Measurements from ENCODE around the gene SIK1.

The SIK1 gene

DNA sequence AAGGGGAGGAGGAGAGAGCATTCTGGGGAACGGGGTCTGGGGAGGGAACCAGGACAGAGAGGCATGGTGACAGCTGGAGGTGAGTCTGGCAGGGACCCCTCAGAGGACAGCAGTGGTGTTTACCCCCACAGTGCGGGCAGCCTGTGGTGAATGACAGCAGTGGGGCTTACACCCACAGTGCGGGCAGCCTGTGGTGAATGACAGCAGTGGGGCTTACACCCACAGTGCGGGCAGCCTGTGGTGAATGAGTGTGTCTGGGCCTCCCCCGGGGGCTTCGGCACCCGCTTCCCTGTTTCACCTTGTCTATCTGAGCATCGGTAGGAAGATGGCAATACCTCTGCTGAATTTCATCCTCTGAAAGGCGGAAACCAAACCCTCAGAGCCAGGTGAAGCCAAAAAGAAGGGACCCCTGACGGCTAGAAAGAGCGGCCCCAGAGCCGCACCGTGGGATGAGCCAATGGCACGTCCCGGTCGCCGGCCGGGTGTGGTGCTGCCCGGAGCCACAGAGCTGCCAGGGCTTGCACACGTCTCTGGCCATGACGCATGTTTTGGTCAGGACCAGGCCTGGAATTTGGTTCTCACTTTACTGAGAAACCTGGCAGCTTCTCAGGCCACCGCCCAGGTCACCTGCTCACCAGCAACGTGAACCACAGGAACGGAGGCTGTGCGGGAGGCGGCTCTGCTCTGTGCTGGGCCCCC lies 54.1 kb downstream of the SIK1 start:
- no peak overlapping the region for H3K4me3 ChIP-seq (ENCODE audit: low read length)
- no peak for TF ChIP-seq ZNF274 (IDR thresholded peaks at IDR 0.05; ENCODE audit: low read depth, low read length)

DNA sequence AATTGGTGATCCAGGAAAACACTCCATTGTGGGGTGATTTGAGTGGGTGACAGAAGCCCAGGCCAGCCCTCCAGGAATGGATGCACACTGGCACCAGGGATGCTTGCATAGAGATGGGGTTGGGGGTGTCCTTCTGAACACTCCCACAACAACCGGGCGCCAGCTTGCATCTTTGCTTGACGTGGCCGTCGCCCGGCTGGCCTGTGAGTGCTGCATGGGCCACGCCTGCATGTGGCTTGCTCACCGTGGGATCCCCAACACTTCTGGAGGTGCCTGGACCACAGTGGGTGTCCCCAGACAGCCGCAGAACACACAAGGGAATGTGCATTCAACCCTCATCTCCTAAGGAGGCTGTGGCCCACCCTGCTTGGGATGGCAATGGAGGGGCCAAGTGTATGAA lies 55.1 kb downstream of the SIK1 start:
- H3K4me3 ChIP-seq (ENCODE audit: low read length) = no peak overlapping the region
- no peak for TF ChIP-seq ZNF274 (IDR thresholded peaks at IDR 0.05; ENCODE audit: low read depth, low read length)

DNA sequence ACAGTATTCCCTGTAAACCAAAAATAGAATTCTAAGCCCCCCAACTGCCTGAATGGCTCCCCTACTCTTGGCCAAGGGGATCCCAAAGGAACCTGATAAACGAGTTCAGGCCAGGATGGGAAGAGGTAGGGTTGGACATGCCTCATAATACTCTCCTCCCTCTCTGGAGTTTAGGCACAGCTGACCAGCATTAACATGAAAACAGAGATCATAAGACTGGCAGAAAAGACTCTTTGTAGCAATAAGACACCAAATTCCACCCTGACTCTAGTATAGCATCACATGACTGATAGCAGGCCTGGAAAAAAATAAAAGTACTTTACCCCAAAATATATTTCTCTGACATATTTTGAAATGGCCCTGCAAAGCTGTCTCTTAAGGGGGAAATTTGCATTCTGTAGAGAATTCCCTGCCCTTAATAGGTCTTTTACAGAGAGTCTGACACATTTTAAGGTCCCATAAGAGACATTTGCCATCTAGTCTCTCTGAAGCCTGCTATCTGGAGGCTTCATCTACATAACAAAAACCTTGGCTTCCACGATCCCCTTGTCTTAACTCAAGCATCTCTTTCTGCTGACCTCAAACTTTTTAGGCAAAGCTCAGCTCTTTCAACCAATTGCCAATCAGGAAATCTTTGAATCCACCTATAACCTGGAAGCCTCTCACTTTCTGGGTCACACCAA lies 55.9 kb downstream of the SIK1 start:
- TF ChIP-seq ZNF274 (IDR thresholded peaks at IDR 0.05; ENCODE audit: low read depth, low read length) = no peak
- no peak overlapping the region for H3K4me3 ChIP-seq (ENCODE audit: low read length)

DNA sequence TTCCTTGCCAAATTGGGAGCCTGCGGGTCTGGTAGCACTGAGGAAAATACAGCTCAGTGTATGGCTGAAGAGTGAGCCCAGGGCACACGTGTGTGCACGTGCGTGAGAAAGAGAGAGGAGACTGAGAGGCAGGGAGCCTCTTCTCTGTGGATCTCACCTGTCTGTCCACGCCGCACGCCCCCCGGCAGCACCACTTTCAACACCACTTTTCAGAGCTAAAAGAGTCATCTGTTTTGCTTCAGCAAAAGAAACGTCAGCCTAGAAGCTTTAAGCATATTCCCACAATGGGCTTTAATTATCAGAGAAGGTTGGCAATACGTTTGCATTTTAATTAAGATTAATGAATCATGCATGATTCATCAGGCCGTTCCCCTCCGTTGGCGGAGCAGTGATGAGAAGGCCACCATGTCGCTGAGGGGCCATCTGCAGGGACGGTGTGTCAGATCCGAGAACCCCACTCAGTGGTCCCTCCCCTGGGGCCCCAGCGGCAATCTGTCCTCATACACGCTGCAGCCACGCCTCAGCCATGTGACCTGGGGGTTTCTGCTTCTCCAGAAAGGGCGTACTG lies 56.8 kb downstream of the SIK1 start:
- no peak for TF ChIP-seq ZNF274 (IDR thresholded peaks at IDR 0.05; ENCODE audit: low read depth, low read length)
- H3K4me3 ChIP-seq (ENCODE audit: low read length) = no peak overlapping the region

DNA sequence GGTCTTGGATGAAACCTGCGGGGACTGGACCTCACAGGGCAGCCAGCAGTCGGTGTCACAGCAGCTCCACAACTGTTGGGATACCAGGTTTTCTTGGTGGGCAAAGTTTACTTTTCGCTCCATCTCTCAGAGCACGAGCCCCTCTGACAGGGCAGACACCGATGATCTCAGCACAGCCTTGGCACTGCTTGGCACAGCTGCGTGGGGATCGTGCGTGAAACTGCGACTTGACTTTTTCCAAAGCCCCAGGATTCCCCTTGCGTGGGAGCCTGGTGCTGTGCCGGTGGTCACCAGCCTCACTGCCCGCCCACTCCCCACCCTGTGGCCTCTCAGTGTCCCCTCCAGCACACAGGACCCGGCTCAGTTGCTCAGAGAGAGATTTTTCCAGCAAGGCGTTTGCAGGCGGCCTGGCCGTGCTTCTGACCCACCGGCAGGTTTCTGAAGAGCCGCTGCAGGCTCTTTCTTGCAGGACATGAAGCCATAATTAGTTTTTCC lies 57.3 kb downstream of the SIK1 start:
- no peak overlapping the region for H3K4me3 ChIP-seq (ENCODE audit: low read length)
- no peak for TF ChIP-seq ZNF274 (IDR thresholded peaks at IDR 0.05; ENCODE audit: low read depth, low read length)

DNA sequence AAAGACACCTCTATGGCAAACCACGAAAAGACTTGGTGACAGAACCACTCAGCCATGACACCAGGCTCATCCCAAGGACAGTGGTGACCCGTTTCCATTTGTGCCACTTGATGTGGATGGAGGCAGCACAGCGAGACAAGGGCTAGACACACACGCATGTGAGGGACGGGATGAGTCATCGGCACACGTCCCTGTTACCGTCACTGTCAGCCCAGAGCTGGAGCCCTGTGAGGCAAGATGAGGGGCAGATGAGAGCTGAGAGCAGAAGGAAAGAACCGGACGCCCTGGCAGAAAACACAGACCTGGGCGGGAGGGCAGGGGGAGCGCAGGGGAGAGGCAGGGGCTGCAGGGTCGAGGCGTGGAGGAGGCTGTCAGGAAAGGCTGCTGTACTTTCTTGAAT lies 57.8 kb downstream of the SIK1 start:
- H3K4me3 ChIP-seq (ENCODE audit: low read length) = no peak overlapping the region
- no peak for TF ChIP-seq ZNF274 (IDR thresholded peaks at IDR 0.05; ENCODE audit: low read depth, low read length)

DNA sequence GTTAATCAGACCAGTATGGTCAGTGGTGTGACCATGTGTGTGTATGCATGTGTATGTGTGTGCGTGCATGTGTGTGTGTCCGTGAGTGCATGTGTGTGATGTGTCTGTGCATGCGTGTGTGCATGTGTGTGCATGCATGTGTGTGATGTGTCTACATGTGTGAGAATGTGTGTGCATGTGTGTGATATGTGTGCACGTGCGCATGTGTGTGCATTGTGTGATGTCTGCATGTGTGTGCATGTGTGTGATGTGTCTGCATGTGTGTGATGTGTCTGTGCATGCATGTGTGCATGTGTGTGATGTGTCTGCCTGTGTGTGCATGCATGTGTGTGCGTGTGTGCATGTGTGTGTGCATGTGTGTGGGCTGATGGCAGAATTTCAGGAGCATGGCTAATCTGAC lies 58.2 kb downstream of the SIK1 start:
- no peak for TF ChIP-seq ZNF274 (IDR thresholded peaks at IDR 0.05; ENCODE audit: low read depth, low read length)
- H3K4me3 ChIP-seq (ENCODE audit: low read length) = no peak overlapping the region

DNA sequence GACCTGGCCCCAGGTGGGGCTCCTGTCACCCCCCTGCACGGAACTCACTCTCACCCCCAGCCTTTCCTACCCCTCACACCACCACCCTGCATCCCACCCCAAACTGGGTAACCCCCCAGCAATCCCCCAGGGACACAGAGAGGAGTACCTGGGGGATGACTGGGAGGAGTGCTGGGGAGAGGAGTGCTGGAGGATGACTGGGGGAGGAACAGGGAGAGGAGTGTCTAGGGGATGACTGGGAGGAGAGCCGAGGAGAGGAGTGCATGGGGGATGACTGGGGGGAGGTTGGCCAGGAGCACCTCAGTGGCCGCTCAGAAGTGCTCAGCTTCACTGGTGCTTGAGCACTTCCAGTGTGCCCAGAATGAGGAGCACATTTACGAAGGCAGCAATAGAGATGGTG lies 59.1 kb downstream of the SIK1 start:
- no peak overlapping the region for H3K4me3 ChIP-seq (ENCODE audit: low read length)
- TF ChIP-seq ZNF274 (IDR thresholded peaks at IDR 0.05; ENCODE audit: low read depth, low read length) = no peak

DNA sequence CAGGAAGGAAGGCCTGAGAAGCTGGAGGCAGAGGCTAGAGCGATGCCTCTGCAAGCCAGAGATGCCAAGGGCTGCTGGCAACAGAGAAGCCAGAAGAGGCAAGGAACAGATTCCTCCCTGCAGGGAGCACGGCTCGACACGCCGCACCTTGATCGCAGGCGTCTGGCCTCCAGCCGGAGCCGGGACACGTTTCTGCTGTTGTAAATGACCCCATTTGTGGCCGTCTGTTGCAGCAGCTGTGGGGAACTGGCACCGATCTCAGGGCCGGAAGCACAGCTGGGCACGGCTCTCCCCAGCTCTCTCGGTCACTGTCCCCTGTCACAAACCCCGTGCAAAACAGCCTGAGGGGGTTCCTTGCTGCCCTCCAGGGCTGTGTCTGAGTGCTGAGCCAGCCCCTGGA lies 59.6 kb downstream of the SIK1 start:
- no peak overlapping the region for H3K4me3 ChIP-seq (ENCODE audit: low read length)
- no peak for TF ChIP-seq ZNF274 (IDR thresholded peaks at IDR 0.05; ENCODE audit: low read depth, low read length)

DNA sequence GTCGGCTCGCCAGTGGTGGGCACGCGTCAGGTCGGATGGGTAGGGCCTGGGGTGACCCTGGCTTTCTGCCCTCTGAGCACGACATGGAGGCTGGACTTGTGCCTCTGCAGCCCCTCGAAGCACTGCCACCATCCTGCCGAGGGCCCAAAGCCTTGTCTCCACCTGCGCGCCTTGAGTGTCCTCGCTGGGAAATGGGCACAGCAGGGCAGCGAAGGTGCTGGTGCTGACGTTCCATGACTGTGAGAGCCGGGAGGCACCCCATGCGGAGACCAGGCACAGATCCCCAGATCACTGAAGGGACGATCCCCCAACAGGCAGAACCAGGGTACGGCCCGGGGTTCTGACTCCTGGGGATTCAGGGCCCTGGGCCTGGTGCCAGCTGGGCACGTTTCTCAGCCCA lies 60.3 kb downstream of the SIK1 start:
- no peak for TF ChIP-seq ZNF274 (IDR thresholded peaks at IDR 0.05; ENCODE audit: low read depth, low read length)
- H3K4me3 ChIP-seq (ENCODE audit: low read length) = no peak overlapping the region

DNA sequence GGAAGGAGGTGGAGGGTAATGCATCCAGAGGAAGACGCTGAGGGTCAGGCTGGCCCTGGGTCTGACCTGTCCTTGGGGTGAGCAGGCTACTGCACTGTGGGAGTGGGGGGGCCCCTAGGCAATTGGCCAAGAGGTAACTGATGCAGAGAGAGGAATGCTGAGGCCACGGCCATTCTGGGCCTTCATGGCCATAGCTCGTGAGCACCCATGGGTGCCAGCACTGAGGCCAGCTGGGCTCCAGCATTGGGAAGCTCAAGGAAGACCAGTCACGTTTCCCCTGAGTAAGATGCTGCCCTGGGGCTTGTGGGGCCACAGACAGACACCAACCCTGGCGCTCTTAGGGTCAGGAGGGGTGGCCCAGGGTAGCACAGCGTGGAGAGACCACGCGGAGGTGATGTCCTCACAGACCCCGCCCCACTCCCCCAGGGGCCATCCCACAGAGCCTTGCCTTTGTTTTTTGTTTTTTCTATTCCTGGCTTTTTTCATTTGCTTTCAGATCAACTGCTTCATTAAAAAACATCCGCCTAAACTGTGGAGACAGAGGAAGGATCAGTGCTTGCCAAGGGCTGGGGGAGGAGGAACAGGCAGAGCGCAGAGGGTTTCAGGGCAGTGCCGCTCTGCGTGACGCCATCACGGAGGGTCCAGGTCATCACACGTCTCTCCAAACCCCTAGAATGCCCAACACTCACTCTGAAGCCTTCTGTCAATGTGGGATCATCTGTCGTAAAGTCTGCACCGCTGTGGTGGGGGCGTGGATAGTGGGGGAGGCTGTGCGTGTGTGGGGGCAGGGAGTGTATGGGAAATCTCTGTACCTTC lies 61.1 kb downstream of the SIK1 start:
- no peak for TF ChIP-seq ZNF274 (IDR thresholded peaks at IDR 0.05; ENCODE audit: low read depth, low read length)
- no peak overlapping the region for H3K4me3 ChIP-seq (ENCODE audit: low read length)

DNA sequence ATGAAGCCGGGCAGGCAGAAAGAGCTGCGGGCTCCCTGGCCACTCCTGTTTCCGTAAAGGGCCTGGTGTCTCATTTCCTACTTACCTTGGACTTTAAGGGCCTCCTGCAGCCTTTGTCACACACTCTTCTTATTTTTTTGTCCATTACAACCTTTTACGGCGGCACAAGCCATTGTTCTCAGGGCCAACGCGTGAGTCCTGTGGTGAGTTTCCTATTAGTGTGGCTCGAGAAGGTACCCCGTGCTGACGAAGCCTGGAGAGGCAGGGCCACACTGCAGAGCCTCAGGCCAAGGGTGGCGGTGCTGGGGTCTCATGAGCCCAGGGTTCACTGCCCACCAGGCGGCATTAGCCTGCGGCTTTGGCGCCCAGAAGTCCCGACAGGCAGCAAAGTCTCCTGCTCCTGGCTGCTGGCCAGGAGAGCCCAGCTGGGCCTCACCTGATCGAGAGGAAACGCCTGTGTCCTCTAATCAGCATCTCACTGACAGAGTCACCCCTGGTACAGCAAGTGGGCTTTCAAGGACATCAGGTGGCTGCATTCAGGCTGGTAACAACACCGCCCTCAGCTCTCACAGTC lies 62.0 kb downstream of the SIK1 start:
- no peak for TF ChIP-seq ZNF274 (IDR thresholded peaks at IDR 0.05; ENCODE audit: low read depth, low read length)
- H3K4me3 ChIP-seq (ENCODE audit: low read length) = no peak overlapping the region
